Astrocyte of the hippocampus (primary cell): ENCODE measurements around the gene ARHGAP27.

ENCODE experiments used
- DNase-seq: peaks from one replicate; pipeline ENCODE4 v3.0.0; 2011; ENCODE audit warnings: low read depth, low spot score

Gene ARHGAP27

DNA sequence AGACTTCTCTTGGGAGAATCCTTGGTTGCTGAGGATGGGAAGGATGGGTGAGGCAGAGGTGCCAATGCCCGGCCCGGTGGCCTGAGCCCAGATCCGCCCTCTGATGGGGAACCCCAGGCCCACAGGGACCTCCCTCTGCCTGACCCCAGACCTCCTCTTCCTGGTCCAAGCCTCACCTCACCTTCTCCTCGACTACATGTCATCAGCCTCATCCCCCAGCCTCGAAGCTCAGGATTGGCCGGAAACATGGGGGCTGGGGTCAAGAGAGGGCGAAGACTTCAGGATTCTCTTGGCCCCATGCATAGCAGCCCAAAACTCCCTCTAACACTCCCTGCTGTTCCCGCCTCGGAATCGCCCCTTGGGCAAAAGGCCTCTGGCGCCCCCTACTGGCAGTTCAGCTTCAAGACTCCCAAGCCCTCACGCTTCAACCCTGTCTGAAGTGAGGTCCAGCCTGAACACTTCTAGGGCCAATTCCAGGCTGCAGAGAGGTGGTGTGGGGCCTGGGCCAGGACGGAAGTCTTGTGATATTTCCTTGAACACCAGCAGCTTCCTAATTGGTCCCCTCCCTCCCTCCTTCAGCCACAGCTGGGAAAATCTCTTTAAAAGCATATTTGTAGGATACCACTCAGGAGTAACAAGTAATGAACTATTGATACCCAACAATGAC lies 47.2 kb downstream of the ARHGAP27 start:
- peak; percentile 91 for DNase-seq

DNA sequence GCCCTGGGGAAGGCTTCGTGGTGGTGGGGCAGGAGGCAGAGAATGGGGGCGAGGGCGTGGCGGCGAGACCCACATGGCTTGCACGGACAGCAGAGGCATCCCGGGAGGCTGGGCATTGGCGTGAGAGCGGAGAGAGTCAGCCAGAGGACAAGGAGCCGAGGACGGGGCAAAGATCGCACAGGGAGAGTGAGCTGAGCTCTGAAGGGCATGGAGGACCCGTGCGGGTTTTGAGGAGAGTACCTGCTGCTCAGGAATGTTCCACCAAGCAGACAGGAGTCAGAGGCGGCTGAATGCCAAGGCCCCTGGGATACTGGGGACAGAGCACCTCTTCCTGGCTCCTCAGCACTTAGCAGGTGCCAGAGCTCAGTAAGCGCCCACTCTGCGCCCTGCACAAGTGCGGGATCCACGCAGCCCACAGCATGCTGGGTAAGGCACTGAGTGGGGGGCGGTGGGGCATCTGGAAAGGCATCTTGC lies 47.8 kb downstream of the ARHGAP27 start:
- no peak for DNase-seq

GRCh38 chr17:45384047-45384788 lies 48.5 kb downstream of the ARHGAP27 start:
- DNase-seq, result peak; percentile 69

GRCh38 chr17:45383003-45383402 lies 49.7 kb downstream of the ARHGAP27 start:
- no peak for DNase-seq

- no peak for DNase-seq
These were observed 50.4 kb downstream of the ARHGAP27 start for GRCh38 chr17:45382226-45382625.

DNA sequence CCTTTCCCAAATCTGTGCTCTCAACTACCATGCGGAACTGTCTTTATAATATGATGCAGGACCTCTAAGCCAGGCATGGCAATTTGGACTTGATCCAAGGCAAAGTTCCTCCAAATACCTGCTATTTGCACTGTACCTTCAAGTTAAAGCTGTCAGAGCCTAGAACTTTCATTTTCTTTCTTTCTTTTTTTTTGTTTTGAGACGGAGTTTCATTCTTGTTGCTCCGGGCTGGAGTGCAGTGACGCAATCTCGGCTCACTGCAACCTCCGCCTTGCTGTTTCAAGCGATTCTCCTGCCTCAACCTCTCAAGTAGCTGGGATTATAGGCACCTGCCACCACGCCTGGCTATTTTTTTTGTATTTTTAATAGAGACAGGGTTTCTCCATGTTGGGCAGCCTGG lies 51.7 kb downstream of the ARHGAP27 start:
- no peak for DNase-seq

DNA sequence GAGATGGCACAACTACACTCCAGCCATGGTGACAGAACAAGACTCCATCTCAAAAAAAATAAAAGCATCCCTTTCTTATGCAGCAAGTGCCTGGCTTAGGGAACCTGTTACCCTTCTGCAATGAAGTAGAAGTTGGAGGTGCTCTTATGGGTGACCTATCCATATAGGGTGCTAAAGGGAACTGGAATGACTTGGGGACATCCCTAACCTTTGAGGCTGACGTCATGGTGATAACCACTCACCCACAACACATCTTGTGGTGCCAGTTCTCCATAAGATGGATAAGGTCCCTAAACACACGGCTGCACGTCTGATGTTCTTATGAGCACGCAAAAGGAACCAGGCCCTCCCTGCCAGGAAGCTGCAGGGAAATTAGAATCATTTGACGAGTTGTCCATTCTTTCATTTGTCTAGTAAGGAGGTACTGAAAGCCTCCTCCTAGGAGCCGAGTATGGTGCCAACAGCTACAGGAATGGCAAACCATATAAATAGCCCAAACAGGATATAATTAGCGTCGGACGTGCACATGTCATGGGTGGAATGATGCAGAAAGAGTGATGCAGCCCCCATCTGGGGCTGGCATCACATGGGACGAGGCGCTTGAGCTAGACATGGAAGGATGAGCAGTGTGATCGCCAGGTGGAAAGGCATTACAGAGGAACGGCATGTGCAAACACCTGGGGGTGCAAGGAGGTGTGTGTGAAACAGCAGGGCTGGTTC lies 52.5 kb downstream of the ARHGAP27 start:
- no peak for DNase-seq

GRCh38 chr17:45377401-45377800 lies 55.3 kb downstream of the ARHGAP27 start:
- DNase-seq, result no peak

DNA sequence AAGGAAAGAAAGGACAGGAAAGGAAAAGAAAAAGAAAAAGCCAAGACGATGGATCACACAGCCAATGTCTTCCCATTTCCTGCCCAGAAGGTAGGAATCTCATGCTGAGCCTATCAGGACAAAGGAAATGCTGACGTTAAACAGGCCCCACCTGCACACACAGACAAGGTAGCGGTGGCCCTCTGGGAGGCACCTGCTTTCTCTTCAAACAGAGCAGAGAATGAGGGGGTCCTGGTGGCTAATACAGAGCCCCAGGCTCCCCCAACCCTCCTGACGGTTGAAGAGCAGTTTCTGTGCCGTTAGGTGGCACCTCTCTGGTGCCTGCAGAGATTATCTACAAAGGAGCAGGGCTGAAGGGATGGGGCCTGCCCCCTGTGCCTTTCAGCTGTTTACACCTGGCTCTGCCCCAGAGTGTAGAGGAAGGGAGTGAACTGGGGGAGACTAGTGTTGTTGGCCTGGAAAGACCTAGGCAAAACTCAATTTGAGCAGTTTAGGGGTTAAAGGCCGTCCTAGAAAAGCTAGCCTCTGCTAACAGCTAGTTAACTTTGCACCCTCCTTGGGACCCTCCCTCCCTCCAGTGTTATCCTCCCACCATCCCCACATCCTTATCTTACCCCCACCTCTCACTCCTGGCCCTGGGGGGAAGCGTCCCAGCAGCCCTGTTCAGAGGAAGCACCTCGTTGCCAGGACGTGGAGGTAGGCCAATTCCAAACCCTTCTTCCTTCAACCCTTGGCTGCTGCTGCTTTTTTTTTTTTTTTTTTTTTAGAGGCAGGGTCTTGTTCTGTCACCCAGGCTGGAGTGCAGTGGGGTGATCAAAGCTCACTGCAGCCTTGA lies 56.3 kb downstream of the ARHGAP27 start:
- no peak for DNase-seq

- no peak for DNase-seq
These were observed 58.2 kb downstream of the ARHGAP27 start for GRCh38 chr17:45374501-45374900.

- no peak for DNase-seq
These were observed 60.3 kb downstream of the ARHGAP27 start for GRCh38 chr17:45372325-45372869.

GRCh38 chr17:45371414-45372324 lies 61.0 kb downstream of the ARHGAP27 start:
- DNase-seq, result peak; percentile 99

GRCh38 chr17:45370949-45371413 lies 61.7 kb downstream of the ARHGAP27 start:
- DNase-seq, result no peak

DNA sequence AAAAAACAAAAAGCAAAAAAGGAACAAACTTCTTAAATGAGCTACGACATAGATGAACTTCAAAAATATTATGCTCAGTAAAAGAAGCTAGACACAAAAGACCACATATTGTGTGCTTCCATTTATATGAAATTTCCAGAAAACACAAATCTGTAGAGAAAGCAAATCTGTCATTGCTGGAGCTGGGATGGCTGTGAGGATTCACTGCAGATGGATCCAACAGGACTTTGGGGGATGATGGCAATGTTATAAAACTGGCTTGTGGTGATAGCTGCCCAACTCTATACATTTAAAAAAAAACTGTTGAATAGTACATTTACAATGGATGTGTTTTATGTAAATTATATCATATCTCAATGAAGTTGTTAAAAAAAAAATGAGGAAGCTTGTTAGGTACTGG lies 63.2 kb downstream of the ARHGAP27 start:
- no peak for DNase-seq

DNA sequence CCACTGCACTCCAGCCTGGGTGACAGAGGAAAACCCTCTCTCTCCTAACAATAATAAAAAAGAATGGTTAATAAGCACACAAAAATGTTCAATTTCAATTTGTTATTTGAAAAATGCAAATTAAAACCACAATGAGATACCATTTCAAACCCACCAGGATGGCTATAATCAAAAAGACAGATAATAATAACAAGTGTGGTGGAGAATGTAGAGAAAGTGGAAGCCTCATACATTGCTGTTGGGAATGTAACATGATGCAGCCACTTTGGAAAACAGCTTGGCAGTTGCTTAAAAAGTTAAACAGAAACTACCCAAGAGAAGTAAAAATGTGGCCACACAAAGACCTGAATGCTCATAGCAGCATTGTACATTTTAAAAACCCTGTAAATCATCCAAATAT lies 64.0 kb downstream of the ARHGAP27 start:
- peak; percentile 79 for DNase-seq

DNA sequence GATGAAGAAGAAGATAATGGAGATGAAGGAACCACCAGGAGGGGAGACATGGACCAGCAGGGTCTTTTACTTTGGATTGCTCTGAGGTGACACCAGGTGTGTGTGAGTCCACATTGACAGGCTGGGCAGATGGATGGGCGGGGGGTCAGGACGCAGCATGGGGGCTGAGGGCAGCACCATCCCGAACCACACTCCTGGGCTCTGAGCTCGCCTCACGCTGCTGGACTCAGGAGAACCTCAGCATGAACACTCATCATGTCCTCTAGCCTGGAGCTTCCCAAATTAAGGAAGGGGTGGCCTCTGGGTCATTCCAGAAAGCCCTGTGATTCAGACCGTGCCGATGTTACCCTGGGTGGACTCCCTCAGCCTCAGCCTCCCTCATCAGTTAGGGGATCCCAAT lies 65.5 kb downstream of the ARHGAP27 start:
- DNase-seq, result no peak

GRCh38 chr17:45366691-45367090 lies 66.0 kb downstream of the ARHGAP27 start:
- no peak for DNase-seq

GRCh38 chr17:45366049-45366448 lies 66.6 kb downstream of the ARHGAP27 start:
- DNase-seq, result no peak

- DNase-seq, result no peak
These were observed 67.9 kb downstream of the ARHGAP27 start for GRCh38 chr17:45364531-45365390.
